Dedifferentiated amniotic fluid mesenchymal stem cell (primary cell): ENCODE data around the gene KCNK3.

Experiments
- DNase-seq: peaks from one replicate; pipeline ENCODE4 v3.0.0-alpha.2; 2016; ENCODE audit errors: extremely low spot score

Gene KCNK3

GRCh38 chr2:26712486-26713465, 20.3 kb downstream of the KCNK3 start:
- DNase-seq, result no peak

- no peak for DNase-seq
These were observed 23.2 kb downstream of the KCNK3 start for GRCh38 chr2:26715528-26716270.

GRCh38 chr2:26716340-26716739, 23.8 kb downstream of the KCNK3 start:
- DNase-seq, result no peak

DNA sequence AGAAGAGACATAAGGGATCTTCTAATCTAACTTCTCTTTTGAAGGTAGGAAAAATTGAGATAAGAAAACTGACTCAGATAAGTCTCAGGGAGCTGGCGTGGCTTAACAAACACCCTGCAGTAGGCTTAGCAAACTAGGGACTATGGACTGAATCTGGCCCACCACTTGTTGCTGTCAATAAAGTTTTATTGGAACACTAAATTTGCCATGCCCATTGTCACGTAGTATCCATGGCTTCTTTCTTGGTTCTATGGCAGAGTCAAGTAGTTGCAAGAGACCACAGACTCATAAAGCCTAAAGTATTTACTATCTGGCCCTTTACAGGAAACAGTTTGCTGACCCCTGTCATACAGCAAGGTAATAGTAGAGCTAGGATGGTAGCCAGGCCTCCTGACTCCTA, 24.2 kb downstream of the KCNK3 start:
- no peak for DNase-seq

DNA sequence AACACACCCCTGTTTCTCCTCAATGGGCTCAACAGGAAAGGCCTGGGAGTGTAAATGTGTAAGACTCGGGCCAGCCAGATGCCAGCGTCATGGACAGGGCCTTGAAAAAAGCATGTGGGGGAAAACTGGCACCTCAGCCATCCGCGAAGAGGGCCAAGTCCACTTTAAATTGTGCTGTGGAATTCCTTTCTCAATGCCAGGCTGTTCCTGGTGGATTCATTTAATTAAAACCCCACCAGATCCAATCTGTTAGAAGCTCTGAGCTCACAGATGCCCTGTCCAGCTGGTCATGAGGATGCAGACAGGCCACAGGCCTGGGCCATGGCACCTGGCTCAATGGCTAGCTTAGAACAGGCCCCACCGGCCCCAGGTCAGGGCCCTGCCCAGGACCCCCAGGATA, 24.8 kb downstream of the KCNK3 start:
- DNase-seq, result no peak

DNA sequence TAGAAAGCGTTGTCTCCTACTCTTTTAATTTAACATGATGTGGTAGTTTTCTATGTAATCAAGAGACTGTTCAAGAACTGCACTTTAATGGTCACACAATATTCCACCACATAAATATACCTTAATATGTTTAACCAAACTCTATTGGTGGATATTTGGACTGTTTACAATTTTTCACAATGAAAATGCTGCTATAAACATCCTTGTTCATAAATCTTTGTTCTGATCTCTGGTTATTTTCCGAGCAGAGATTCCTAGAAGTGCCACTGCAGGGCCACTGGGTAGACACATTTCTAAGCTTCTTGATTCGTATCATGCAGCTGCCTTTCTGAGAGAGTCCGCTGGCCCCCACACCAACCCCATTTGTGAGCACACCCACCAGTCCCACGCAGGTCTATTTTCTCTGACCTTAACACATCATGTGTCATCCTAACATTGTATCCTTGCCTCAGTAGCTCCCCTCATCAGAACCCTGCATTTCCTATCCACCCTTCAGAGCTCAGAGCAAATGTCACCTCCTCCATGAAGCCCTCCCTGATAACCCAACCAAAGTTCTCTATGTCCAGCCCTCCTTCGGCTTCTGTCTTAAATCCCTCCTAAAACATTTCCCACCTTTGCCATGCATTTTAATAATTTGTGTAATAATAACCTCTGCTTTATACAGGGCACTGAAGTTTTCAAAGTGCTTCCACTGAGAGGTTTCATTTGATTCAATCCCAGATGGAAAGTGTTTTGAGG, 26.6 kb downstream of the KCNK3 start:
- no peak for DNase-seq

DNA sequence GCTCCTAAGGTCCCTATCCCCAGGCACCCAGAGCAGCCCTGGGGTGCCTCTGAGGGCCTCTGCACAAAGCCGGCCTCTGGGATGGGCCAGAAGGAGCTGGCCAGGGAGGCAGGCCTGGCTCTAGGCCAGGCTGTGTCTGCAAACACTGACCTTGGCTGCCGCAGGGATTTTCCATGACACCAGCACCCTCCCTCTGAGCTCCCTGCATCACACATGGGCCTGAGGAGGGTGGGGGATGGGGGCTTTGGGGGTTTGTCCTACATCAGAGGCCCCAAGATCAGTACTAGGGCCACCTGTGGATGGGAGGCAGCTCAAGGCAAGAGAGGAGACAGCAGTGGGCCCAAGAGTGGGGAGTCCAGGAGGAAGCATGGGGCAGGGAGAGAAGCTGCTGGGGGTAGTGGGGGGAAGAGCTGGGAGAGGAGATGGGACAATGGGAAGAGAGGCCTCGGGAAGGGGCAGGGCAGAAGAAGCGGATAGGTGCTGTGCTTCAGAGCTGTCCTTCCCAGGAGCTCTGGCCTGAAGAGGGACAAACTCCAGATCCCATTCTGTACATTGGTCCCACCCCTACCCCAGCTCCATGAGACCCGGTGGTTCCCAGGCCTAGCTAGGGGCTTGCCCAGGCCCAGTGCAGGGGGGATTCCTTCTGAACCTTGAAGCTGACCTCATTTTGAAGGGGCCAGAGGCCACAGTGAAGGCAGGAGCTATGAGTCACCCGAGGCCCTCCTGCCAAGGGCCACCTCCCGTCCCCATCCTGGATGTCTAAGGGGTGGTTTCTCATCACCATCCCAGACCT, 28.0 kb downstream of the KCNK3 start:
- DNase-seq, result peak; percentile 60

DNA sequence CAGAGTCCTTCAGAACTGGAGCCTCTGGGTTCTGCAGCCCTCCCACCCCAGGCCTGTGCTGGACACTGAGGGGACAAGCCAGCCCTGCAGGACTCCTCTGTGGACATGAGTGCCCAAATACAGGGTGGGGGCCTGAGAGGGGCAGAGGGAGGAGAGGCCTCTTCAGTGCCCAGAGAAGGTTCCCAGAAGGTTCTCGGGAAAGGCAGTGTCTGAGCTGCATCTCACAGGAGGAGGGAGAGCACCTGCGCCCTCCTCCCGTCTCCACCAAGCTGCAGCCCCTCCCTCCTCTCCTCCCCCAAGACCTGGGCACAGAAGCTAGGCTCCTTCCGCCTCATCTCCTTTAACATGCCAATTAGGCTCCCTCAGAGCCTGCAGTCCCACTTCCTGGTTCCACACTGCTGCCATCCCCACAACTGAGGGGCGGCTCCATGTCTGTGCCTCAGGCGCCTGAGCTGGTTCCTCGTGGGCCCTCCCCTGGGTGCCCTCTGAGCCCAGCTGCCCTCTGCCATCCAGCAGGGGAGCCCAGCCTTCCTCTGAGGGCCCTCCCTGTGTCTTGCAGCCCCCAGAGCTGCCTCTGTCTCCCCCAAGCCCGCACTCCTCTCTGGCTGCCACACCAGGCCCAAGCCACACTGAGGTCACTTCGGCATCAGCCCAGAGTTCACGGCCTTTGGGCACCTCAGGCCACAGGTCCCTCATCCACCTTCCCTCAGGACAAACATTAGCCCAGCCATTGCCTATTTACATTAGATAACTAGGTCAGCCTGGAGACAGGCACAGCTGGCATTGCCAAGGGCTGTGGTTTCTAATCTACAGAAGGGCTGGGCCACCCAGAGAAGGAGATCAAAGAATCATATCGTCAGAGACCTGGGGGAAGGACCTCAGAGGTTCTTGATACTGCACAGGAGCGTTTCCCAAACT, 28.9 kb downstream of the KCNK3 start:
- DNase-seq, result no peak

DNA sequence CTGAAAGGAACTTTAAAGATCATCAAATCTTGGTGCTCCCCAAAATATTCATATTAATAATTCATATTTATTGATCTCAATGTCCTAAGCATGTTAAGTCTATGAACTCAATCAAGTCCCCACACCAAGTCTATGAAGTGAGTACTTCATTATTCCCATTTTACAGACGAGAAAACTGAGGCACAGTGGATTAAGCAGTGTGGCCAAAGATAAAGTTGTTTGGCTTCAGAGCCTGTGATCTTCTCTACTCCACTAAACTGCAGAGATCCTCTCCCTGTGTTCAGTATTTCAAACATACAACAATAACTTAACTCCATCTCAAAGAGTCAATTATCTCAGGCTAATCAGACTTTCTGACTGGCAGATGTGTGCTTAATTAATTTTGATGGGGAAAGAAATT, 29.8 kb downstream of the KCNK3 start:
- DNase-seq, result no peak

- DNase-seq, result no peak
These were observed 30.4 kb downstream of the KCNK3 start for GRCh38 chr2:26722911-26723310.

- DNase-seq, result no peak
These were observed 31.0 kb downstream of the KCNK3 start for GRCh38 chr2:26723475-26723874.

GRCh38 chr2:26723991-26724750, 31.6 kb downstream of the KCNK3 start:
- peak; percentile 61 for DNase-seq

GRCh38 chr2:26724784-26725520, 32.4 kb downstream of the KCNK3 start:
- DNase-seq, result no peak

- DNase-seq, result no peak
These were observed 32.9 kb downstream of the KCNK3 start for GRCh38 chr2:26725521-26725820.

DNA sequence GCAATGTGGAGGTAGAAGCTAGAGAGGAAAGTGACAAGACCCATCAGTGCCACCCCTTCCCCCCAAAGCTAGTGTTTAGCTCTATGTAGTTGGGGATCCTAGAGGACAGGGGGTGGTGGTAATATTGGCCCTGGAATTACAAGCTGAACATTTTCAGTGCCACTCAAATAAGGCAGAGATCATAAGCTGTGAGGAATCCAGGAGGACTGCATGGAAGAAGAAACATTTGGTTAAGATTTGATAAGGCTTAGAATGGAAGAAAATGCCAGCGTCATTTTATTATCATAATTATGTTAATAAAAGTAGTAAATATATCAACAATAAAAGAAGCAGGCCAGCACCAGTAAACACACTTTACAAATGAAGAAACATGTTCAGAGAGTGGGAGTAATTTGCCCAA, 33.7 kb downstream of the KCNK3 start:
- DNase-seq, result no peak

- DNase-seq, result no peak
These were observed 35.4 kb downstream of the KCNK3 start for GRCh38 chr2:26727641-26728561.

DNA sequence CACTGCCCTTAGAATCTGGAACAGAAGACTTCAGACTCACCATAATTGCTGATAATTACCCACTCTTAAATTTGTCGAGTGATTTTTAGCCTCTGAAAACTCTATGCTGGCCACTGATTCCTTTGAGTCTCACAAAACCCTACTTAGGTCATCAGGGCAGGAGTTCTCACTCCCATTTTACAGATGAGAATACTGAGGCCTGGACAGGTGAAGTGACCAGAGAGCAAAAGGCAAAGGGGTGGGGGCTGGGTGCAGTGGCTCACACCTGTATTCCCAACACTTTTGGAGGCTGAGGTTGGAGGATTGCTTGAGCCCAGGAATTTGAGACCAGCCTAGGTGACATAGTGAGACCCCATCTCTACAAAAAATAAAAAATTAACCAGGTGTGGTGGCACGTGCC, 36.8 kb downstream of the KCNK3 start:
- no peak for DNase-seq
